OCI-LY3 (cell line): ENCODE results near the gene TMEM125.

Experiments
- CTCF ChIP-seq: fragments of 200-600, 300-600 bp; sonication (generic); IDR thresholded peaks from 2 replicates; pipeline ENCODE4 v1.5.1; 2014; ENCODE audit warnings: antibody characterized with exemption, low read length, low read depth
- EZH2phosphoT487 ChIP-seq: fragments of 200-600 bp; shearing (Covaris generic); IDR thresholded peaks from 2 replicates; pipeline ENCODE4 v1.6.1; 2018; ENCODE audit warnings: antibody characterized with exemption, mixed run types, low read depth

- TF ChIP-seq CTCF, result no peak
- TF ChIP-seq EZH2phosphoT487, result no peak
Observed at GRCh38 chr1:43234267-43234666, 35.5 kb upstream of the TMEM125 start.
